ENCODE measurements around the gene MYH3. TPM values are rescaled to one million over a fixed set of nuclear protein-coding genes. Genes with fewer than 3 reads are reported as not detected.
A peak's percentile ranks its signal among the peaks of the same experiment; 100 is the strongest.

Gene MYH3
- total and polyA plus RNA-seq, 10 of the 15 experiments (the other 5 are each of a cell fraction or from before 2014, with no cell fraction given) = 0.14 to 1.4 (median 0.71) TPM

GRCh38 chr17:10697092-10698081 is 40.3 kb upstream of the MYH3 start, which contains the start of the genes ADPRM and SCO1 (continued):
- TF ChIP-seq STAT1 (conservative IDR thresholded peaks at IDR 0.05) = peak; percentile 85; the same call in 1 of the 2 replicates
- TF ChIP-seq IKZF2 (IDR thresholded peaks at IDR 0.05) = no peak
- peak; percentile 64; the same call in 1 of the 2 replicates for TF ChIP-seq SMARCA5 (IDR thresholded peaks at IDR 0.05)
- TF ChIP-seq RFX5 (IDR thresholded peaks at IDR 0.05; ENCODE audit: low read depth, low read length) = 0 out of 2 replicates have a peak, but pooled peaks have one; percentile 22
- no peak for TF ChIP-seq KAT2A (conservative IDR thresholded peaks at IDR 0.05; ENCODE audit: control insufficient read depth, low read depth, low read length)
- peak; percentile 85; the same call in 1 of the 2 replicates for TF ChIP-seq SMAD5 (IDR thresholded peaks at IDR 0.05; ENCODE audit: low read depth)
- peak; percentile 72 for TF ChIP-seq NR2F1 (conservative IDR thresholded peaks at IDR 0.05)
- peak; percentile 67; the same call in 1 of the 2 replicates for TF ChIP-seq SPI1 (IDR thresholded peaks at IDR 0.05; ENCODE audit: borderline replicate concordance, insufficient read depth, low read depth, low read length)
- no peak for TF ChIP-seq SMAD1 (IDR thresholded peaks at IDR 0.05; ENCODE audit: low read depth, partially characterized antibody)
- peak; percentile 63 for TF ChIP-seq RELB (IDR thresholded peaks at IDR 0.05; ENCODE audit: low read depth)
- TF ChIP-seq HDAC2 (IDR thresholded peaks at IDR 0.05) = no peak
- no peak for TF ChIP-seq PRDM15 (CRISPR knock-in tag; IDR thresholded peaks at IDR 0.05)
- TF ChIP-seq ZNF384 (IDR thresholded peaks at IDR 0.05; ENCODE audit: borderline replicate concordance, low read depth, low read length) = no peak

Measured in GM12878 (cell line).